ENCODE measurements around the gene SEC22A.

SEC22A gene

GRCh38 chr3:123284399-123285010 is 82.8 kb downstream of the SEC22A start:
- H3K9me2 ChIP-seq (replicated peaks; ENCODE audit: low read depth, low read length), result no peaks in the 10 kb centered on the region
- no peaks in the 10 kb centered on the region for H3K9me3 ChIP-seq (ENCODE audit: insufficient read depth, low read depth, low read length)
- H3K4me2 ChIP-seq (ENCODE audit: low read depth, low read length, poor library complexity, severe bottlenecking), result no peak overlapping the region
- no peak overlapping the region for H3K9ac ChIP-seq (ENCODE audit: low read depth, low read length, poor library complexity, severe bottlenecking)
- no peaks in the 10 kb centered on the region for H3K79me2 ChIP-seq (ENCODE audit: insufficient read depth, low read length)
- no peaks in the 10 kb centered on the region for H4K20me1 ChIP-seq (ENCODE audit: insufficient read depth, low read length, poor library complexity, severe bottlenecking)
- TF ChIP-seq CTCF (conservative IDR thresholded peaks at IDR 0.05; ENCODE audit: low read length) (no peak), EZH2phosphoT487 (IDR thresholded peaks at IDR 0.05; ENCODE audit: borderline replicate concordance) (no peak)
- H3F3A ChIP-seq (ENCODE audit: low read depth), result no peaks in the 10 kb centered on the region
- H3K27me3 ChIP-seq (ENCODE audit: insufficient read depth, low read length, poor library complexity, severe bottlenecking), result no peaks in the 10 kb centered on the region
- no peak overlapping the region for H2AFZ ChIP-seq (ENCODE audit: low read length)
- H3K4me1 ChIP-seq (ENCODE audit: insufficient read depth, low read length, poor library complexity, severe bottlenecking), result no peaks in the 10 kb centered on the region
- no peak overlapping the region for H3K4me3 ChIP-seq (ENCODE audit: low read length, poor library complexity, severe bottlenecking)
- no peaks in the 10 kb centered on the region for H3K36me3 ChIP-seq (ENCODE audit: insufficient read depth, low read length)

DNA sequence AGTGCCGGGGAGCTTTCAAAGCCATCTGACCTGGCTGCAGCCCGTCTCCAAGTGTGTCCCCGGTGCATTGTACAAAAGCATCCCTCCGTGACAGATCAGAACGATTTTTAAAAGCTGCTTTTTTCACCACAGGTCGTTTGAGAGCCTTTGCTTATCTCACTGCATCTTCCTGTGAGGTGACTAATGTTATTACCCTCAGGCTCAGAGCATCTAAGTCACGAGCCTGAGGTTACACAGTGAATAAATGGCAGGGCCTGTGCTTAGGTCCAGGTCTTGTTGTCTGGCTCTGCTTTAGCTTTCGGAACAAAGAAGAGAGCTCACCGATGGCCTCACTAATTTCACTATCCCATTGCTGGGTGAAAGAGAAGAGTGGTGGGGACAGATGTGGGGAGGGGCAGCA is 83.3 kb downstream of the SEC22A start:
- Histone ChIP-seq H3K4me2 (ENCODE audit: low read depth, low read length, poor library complexity, severe bottlenecking) (no peak overlapping the region), H2AFZ (ENCODE audit: low read length) (no peak overlapping the region), H3K9ac (ENCODE audit: low read depth, low read length, poor library complexity, severe bottlenecking) (no peak overlapping the region), H3K9me2 (replicated peaks; ENCODE audit: low read depth, low read length) (no peaks in the 10 kb centered on the region), H3K27me3 (ENCODE audit: insufficient read depth, low read length, poor library complexity, severe bottlenecking) (no peaks in the 10 kb centered on the region), H3K36me3 (ENCODE audit: insufficient read depth, low read length) (no peaks in the 10 kb centered on the region), H3K79me2 (ENCODE audit: insufficient read depth, low read length) (no peaks in the 10 kb centered on the region), H3K4me3 (ENCODE audit: low read length, poor library complexity, severe bottlenecking) (no peak overlapping the region), H3K4me1 (ENCODE audit: insufficient read depth, low read length, poor library complexity, severe bottlenecking) (no peaks in the 10 kb centered on the region), H3K9me3 (ENCODE audit: insufficient read depth, low read depth, low read length) (no peaks in the 10 kb centered on the region), H4K20me1 (ENCODE audit: insufficient read depth, low read length, poor library complexity, severe bottlenecking) (no peaks in the 10 kb centered on the region), H3F3A (ENCODE audit: low read depth) (no peaks in the 10 kb centered on the region)
- TF ChIP-seq CTCF (conservative IDR thresholded peaks at IDR 0.05; ENCODE audit: low read length) (no peak), EZH2phosphoT487 (IDR thresholded peaks at IDR 0.05; ENCODE audit: borderline replicate concordance) (no peak)

DNA sequence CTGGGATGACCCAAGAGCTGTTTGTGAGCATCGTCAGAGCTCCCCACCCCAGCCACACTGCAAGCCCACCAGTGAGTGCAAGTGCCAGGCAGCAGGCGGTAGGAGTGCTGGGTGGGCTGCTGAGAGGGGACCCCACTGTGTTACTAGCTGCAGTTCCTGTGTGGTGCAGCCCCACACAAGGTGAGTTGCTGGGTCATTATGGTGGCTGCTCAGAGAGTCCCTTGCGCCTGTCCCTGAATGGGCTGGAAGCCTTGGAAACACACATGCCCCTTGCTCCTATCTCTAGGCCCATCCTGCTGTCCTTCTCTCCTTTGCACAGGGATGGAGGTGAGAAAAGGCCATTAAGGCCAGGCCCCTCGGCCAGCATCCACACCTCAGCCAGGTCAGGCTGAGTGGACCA is 83.7 kb downstream of the SEC22A start:
- Histone ChIP-seq H3K4me3 (ENCODE audit: low read length, poor library complexity, severe bottlenecking) (no peak overlapping the region), H2AFZ (ENCODE audit: low read length) (no peak overlapping the region), H4K20me1 (ENCODE audit: insufficient read depth, low read length, poor library complexity, severe bottlenecking) (no peaks in the 10 kb centered on the region), H3K9me3 (ENCODE audit: insufficient read depth, low read depth, low read length) (no peaks in the 10 kb centered on the region), H3K4me1 (ENCODE audit: insufficient read depth, low read length, poor library complexity, severe bottlenecking) (no peaks in the 10 kb centered on the region), H3K27me3 (ENCODE audit: insufficient read depth, low read length, poor library complexity, severe bottlenecking) (no peaks in the 10 kb centered on the region), H3K36me3 (ENCODE audit: insufficient read depth, low read length) (no peaks in the 10 kb centered on the region), H3K9ac (ENCODE audit: low read depth, low read length, poor library complexity, severe bottlenecking) (no peak overlapping the region), H3K79me2 (ENCODE audit: insufficient read depth, low read length) (no peaks in the 10 kb centered on the region), H3F3A (ENCODE audit: low read depth) (no peaks in the 10 kb centered on the region), H3K9me2 (replicated peaks; ENCODE audit: low read depth, low read length) (no peaks in the 10 kb centered on the region), H3K4me2 (ENCODE audit: low read depth, low read length, poor library complexity, severe bottlenecking) (no peak overlapping the region)
- TF ChIP-seq EZH2phosphoT487 (IDR thresholded peaks at IDR 0.05; ENCODE audit: borderline replicate concordance) (no peak), CTCF (conservative IDR thresholded peaks at IDR 0.05; ENCODE audit: low read length) (no peak)
